BE2C (cell line): ENCODE measurements around the gene PSMG4.
A peak's percentile ranks its signal among the peaks of the same experiment; 100 is the strongest.

ENCODE experiments used
- DNase-seq: peaks from one replicate; pipeline ENCODE4 v3.0.0-alpha.2; 2020
- H3K27me3 ChIP-seq: fragments of 250-450 bp; sonication (Bioruptor Pico); 2 replicates; pipeline ENCODE4 v1.5.1; 2020; ENCODE audit warnings: mild to moderate bottlenecking
- H3K36me3 ChIP-seq: fragments of 250-450 bp; sonication (Bioruptor Pico); 2 replicates; pipeline ENCODE4 v1.5.1; 2020; ENCODE audit warnings: mild to moderate bottlenecking
- H3K4me1 ChIP-seq: fragments of 250-450 bp; sonication (Bioruptor Pico); 2 replicates; pipeline ENCODE4 v1.5.1; 2020
- H3K4me3 ChIP-seq: 2 replicates; pipeline ENCODE4 v1.5.1; 2011; ENCODE audit warnings: low read depth, low read length
- H3K9me3 ChIP-seq: fragments of 250-450 bp; sonication (Bioruptor Pico); 2 replicates; pipeline ENCODE4 v1.5.1; 2020
- CTCF ChIP-seq: IDR thresholded peaks from 2 replicates; pipeline ENCODE4 v1.5.1; 2012; ENCODE audit warnings: mild to moderate bottlenecking, low read depth, low read length

PSMG4 gene

GRCh38 chr6:3260772-3261517 is 2.2 kb downstream of the PSMG4 start:
- H3K36me3 ChIP-seq, result peaks cover 39% of the 10 kb centered on the region
- no peak for DNase-seq
- peak overlapping the region; percentile 96 for H3K4me3 ChIP-seq
- no peaks in the 10 kb centered on the region for H3K9me3 ChIP-seq
- peaks cover 7% of the 10 kb centered on the region; the same call in 1 of the 2 replicates for H3K4me1 ChIP-seq
- TF ChIP-seq CTCF, result no peak
- no peaks in the 10 kb centered on the region for H3K27me3 ChIP-seq

GRCh38 chr6:3261518-3261820 is 2.7 kb downstream of the PSMG4 start:
- TF ChIP-seq CTCF, result no peak
- no peaks in the 10 kb centered on the region for H3K27me3 ChIP-seq
- H3K9me3 ChIP-seq, result no peaks in the 10 kb centered on the region
- peaks cover 7% of the 10 kb centered on the region; the same call in 1 of the 2 replicates for H3K4me1 ChIP-seq
- peak overlapping the region; percentile 14; the same call in 1 of the 2 replicates for H3K4me3 ChIP-seq
- DNase-seq, result no peak
- peaks cover 44% of the 10 kb centered on the region for H3K36me3 ChIP-seq

GRCh38 chr6:3261921-3262320 is 3.2 kb downstream of the PSMG4 start:
- H3K4me3 ChIP-seq, result peak overlapping the region; percentile 14; the same call in 1 of the 2 replicates
- DNase-seq, result no peak
- peaks cover 7% of the 10 kb centered on the region; the same call in 1 of the 2 replicates for H3K4me1 ChIP-seq
- no peak for TF ChIP-seq CTCF
- H3K27me3 ChIP-seq, result no peaks in the 10 kb centered on the region
- H3K9me3 ChIP-seq, result no peaks in the 10 kb centered on the region
- peaks cover 44% of the 10 kb centered on the region for H3K36me3 ChIP-seq

- Histone ChIP-seq H3K36me3 (peaks cover 54% of the 10 kb centered on the region), H3K4me3 (no peak overlapping the region), H3K9me3 (no peaks in the 10 kb centered on the region), H3K27me3 (no peaks in the 10 kb centered on the region), H3K4me1 (peaks cover 7% of the 10 kb centered on the region; the same call in 1 of the 2 replicates)
- no peak for TF ChIP-seq CTCF
- DNase-seq, result peak; percentile 46
Observed at GRCh38 chr6:3263096-3263495, 4.3 kb downstream of the PSMG4 start.

- no peaks in the 10 kb centered on the region for H3K9me3 ChIP-seq
- no peak for DNase-seq
- peaks cover 66% of the 10 kb centered on the region for H3K36me3 ChIP-seq
- H3K27me3 ChIP-seq, result no peaks in the 10 kb centered on the region
- TF ChIP-seq CTCF, result no peak
- no peak overlapping the region for H3K4me3 ChIP-seq
- H3K4me1 ChIP-seq, result peaks cover 7% of the 10 kb centered on the region; the same call in 1 of the 2 replicates
Observed at GRCh38 chr6:3264356-3264755, 5.6 kb downstream of the PSMG4 start.

- DNase-seq, result no peak
- H3K36me3 ChIP-seq, result peaks cover 75% of the 10 kb centered on the region
Observed at GRCh38 chr6:3265671-3266070, 6.9 kb downstream of the PSMG4 start.

More at GRCh38 chr6:3265671-3266070, 6.9 kb downstream of the PSMG4 start:
- Histone ChIP-seq H3K4me1 (peaks cover 7% of the 10 kb centered on the region; the same call in 1 of the 2 replicates), H3K4me3 (no peak overlapping the region), H3K9me3 (no peaks in the 10 kb centered on the region), H3K27me3 (no peaks in the 10 kb centered on the region)
- TF ChIP-seq CTCF, result no peak
